ENCODE data around the gene PPEF1. TPM values are rescaled to one million over a fixed set of nuclear protein-coding genes. Genes with fewer than 3 reads are reported as not detected.

Gene PPEF1
- total RNA-seq: 1.3 TPM
- 1 to 10 TPM in 1 of 8 donors, under 1 TPM in 7; 0.28 to 1.2 (median 0.64) TPM for polyA plus RNA-seq (ENCODE audit: insufficient read depth in 1 of 8, insufficient read length in 8 of 8, low replicate concordance in 1 of 8)
- long read RNA-seq, donor 1: 0 reads
- long read RNA-seq, donor 2: 0 reads
- long read RNA-seq, donor 3: 0 reads
- long read RNA-seq, donor 4: 0 reads
- long read RNA-seq, donor 5: 0 reads
- long read RNA-seq, donor 6: 0 reads
- long read RNA-seq, donor 7: 0 reads
- long read RNA-seq, donor 8: 0 reads
- long read RNA-seq, donor 9: 0 reads
- long read RNA-seq, donor 10: 0 reads
- long read RNA-seq, donor 11: 0 reads

- peaks cover 4% of the 10 kb centered on the region for H3K27me3 ChIP-seq (ENCODE audit: control insufficient read depth, insufficient read depth, low read length)
- H3K27ac ChIP-seq (ENCODE audit: low read length): no peak within 1 kb of the TSS
- no peaks in the 10 kb centered on the region for H3K36me3 ChIP-seq (ENCODE audit: control insufficient read depth, insufficient read depth, low read length)
- DNase-seq: peak; percentile 54
- no CpG with 5 or more reads among the region's 8 CpGs for WGBS (ENCODE audit: insufficient coverage)
- H3K9me3 ChIP-seq (replicated peaks; ENCODE audit: control insufficient read depth, low read depth, low read length): no peaks in the 10 kb centered on the region
- H3K4me1 ChIP-seq (ENCODE audit: control insufficient read depth, insufficient read depth, low read length): no peaks in the 10 kb centered on the region
- H3K4me3 ChIP-seq (ENCODE audit: low read length): no peak within 1 kb of the TSS
Observed at GRCh38 chrX:18707426-18708049, at the start of gene PPEF1. TSS of gene PPEF1 (plus strand) at chrX:18707645. CDS start at chrX:18707781, 136 bp downstream.

GRCh38 chrX:18661273-18661672 is 46.2 kb upstream of the PPEF1 start:
- DNase-seq: no peak
- Histone ChIP-seq H3K27me3 (ENCODE audit: control insufficient read depth, insufficient read depth, low read length) (peaks cover 6% of the 10 kb centered on the region), H3K4me1 (ENCODE audit: control insufficient read depth, insufficient read depth, low read length) (no peaks in the 10 kb centered on the region), H3K27ac (ENCODE audit: low read length) (no peak overlapping the region), H3K36me3 (ENCODE audit: control insufficient read depth, insufficient read depth, low read length) (no peaks in the 10 kb centered on the region), H3K4me3 (ENCODE audit: low read length) (no peak overlapping the region), H3K9me3 (replicated peaks; ENCODE audit: control insufficient read depth, low read depth, low read length) (no peaks in the 10 kb centered on the region)
- WGBS (ENCODE audit: insufficient coverage): 67% methylated on average over 12 of the region's 12 CpGs

GRCh38 chrX:18664947-18665346 is 42.5 kb upstream of the PPEF1 start:
- Histone ChIP-seq H3K27me3 (ENCODE audit: control insufficient read depth, insufficient read depth, low read length) (peaks cover 2% of the 10 kb centered on the region), H3K9me3 (replicated peaks; ENCODE audit: control insufficient read depth, low read depth, low read length) (no peaks in the 10 kb centered on the region)
- 45% methylated on average over 3 of the region's 8 CpGs for WGBS (ENCODE audit: insufficient coverage)

GRCh38 chrX:18666614-18667013 is 40.8 kb upstream of the PPEF1 start:
- Histone ChIP-seq H3K4me3 (ENCODE audit: low read length) (no peak overlapping the region), H3K9me3 (replicated peaks; ENCODE audit: control insufficient read depth, low read depth, low read length) (no peaks in the 10 kb centered on the region), H3K27me3 (ENCODE audit: control insufficient read depth, insufficient read depth, low read length) (peaks cover 2% of the 10 kb centered on the region), H3K4me1 (ENCODE audit: control insufficient read depth, insufficient read depth, low read length) (no peaks in the 10 kb centered on the region), H3K27ac (ENCODE audit: low read length) (no peak overlapping the region), H3K36me3 (ENCODE audit: control insufficient read depth, insufficient read depth, low read length) (no peaks in the 10 kb centered on the region)
- peak; percentile 25 for DNase-seq
- WGBS (ENCODE audit: insufficient coverage): 74% methylated on average over 12 of the region's 15 CpGs

More at GRCh38 chrX:18664947-18665346, 42.5 kb upstream of the PPEF1 start:
- Histone ChIP-seq H3K4me1 (ENCODE audit: control insufficient read depth, insufficient read depth, low read length) (no peaks in the 10 kb centered on the region), H3K27ac (ENCODE audit: low read length) (no peak overlapping the region), H3K36me3 (ENCODE audit: control insufficient read depth, insufficient read depth, low read length) (no peaks in the 10 kb centered on the region), H3K4me3 (ENCODE audit: low read length) (no peak overlapping the region)
- no peak for DNase-seq

GRCh38 chrX:18668071-18668835 is 39.2 kb upstream of the PPEF1 start:
- no peak overlapping the region for H3K4me3 ChIP-seq (ENCODE audit: low read length)
- H3K27me3 ChIP-seq (ENCODE audit: control insufficient read depth, insufficient read depth, low read length): peaks cover 2% of the 10 kb centered on the region
- WGBS (ENCODE audit: insufficient coverage): 95% methylated on average over 4 of the region's 15 CpGs
- no peaks in the 10 kb centered on the region for H3K4me1 ChIP-seq (ENCODE audit: control insufficient read depth, insufficient read depth, low read length)
- H3K36me3 ChIP-seq (ENCODE audit: control insufficient read depth, insufficient read depth, low read length): no peaks in the 10 kb centered on the region
- no peak overlapping the region for H3K27ac ChIP-seq (ENCODE audit: low read length)
- H3K9me3 ChIP-seq (replicated peaks; ENCODE audit: control insufficient read depth, low read depth, low read length): no peaks in the 10 kb centered on the region
- DNase-seq: no peak

- Histone ChIP-seq H3K27ac (ENCODE audit: low read length) (no peak within 1 kb of the TSS), H3K27me3 (ENCODE audit: control insufficient read depth, insufficient read depth, low read length) (peaks cover 17% of the 10 kb centered on the region), H3K4me3 (ENCODE audit: low read length) (no peak within 1 kb of the TSS), H3K9me3 (replicated peaks; ENCODE audit: control insufficient read depth, low read depth, low read length) (no peaks in the 10 kb centered on the region), H3K4me1 (ENCODE audit: control insufficient read depth, insufficient read depth, low read length) (peaks cover 4% of the 10 kb centered on the region), H3K36me3 (ENCODE audit: control insufficient read depth, insufficient read depth, low read length) (no peaks in the 10 kb centered on the region)
- WGBS (ENCODE audit: insufficient coverage): 94% methylated on average over 3 of the region's 10 CpGs
- no peak for DNase-seq
Observed at GRCh38 chrX:18672008-18672407, 35.4 kb upstream of the PPEF1 start, which contains the start of gene RS1. TSS of gene RS1 (minus strand) at chrX:18672108. CDS start at chrX:18672068, 40 bp downstream.

GRCh38 chrX:18674417-18674787 is 33.0 kb upstream of the PPEF1 start:
- peaks cover 4% of the 10 kb centered on the region for H3K4me1 ChIP-seq (ENCODE audit: control insufficient read depth, insufficient read depth, low read length)
- H3K4me3 ChIP-seq (ENCODE audit: low read length): peak overlapping the region; percentile 71
- H3K27ac ChIP-seq (ENCODE audit: low read length): peak overlapping the region; percentile 69
- H3K9me3 ChIP-seq (replicated peaks; ENCODE audit: control insufficient read depth, low read depth, low read length): no peaks in the 10 kb centered on the region
- DNase-seq: no peak
- H3K36me3 ChIP-seq (ENCODE audit: control insufficient read depth, insufficient read depth, low read length): no peaks in the 10 kb centered on the region
- peaks cover 17% of the 10 kb centered on the region for H3K27me3 ChIP-seq (ENCODE audit: control insufficient read depth, insufficient read depth, low read length)
- no CpG with 5 or more reads among the region's 19 CpGs for WGBS (ENCODE audit: insufficient coverage)

- H3K4me3 ChIP-seq (ENCODE audit: low read length): peak overlapping the region; percentile 71
- peaks cover 4% of the 10 kb centered on the region for H3K4me1 ChIP-seq (ENCODE audit: control insufficient read depth, insufficient read depth, low read length)
- H3K27ac ChIP-seq (ENCODE audit: low read length): peak overlapping the region; percentile 80
- H3K27me3 ChIP-seq (ENCODE audit: control insufficient read depth, insufficient read depth, low read length): peaks cover 15% of the 10 kb centered on the region
- 22% methylated on average over 54 of the region's 74 CpGs for WGBS (ENCODE audit: insufficient coverage)
- no peaks in the 10 kb centered on the region for H3K9me3 ChIP-seq (replicated peaks; ENCODE audit: control insufficient read depth, low read depth, low read length)
- H3K36me3 ChIP-seq (ENCODE audit: control insufficient read depth, insufficient read depth, low read length): no peaks in the 10 kb centered on the region
- peak; percentile 90 for DNase-seq
Observed at GRCh38 chrX:18674788-18675735, 32.4 kb upstream of the PPEF1 start.

GRCh38 chrX:18676050-18676449 is 31.4 kb upstream of the PPEF1 start:
- no peaks in the 10 kb centered on the region for H3K36me3 ChIP-seq (ENCODE audit: control insufficient read depth, insufficient read depth, low read length)
- 53% methylated on average over 3 of the region's 10 CpGs for WGBS (ENCODE audit: insufficient coverage)
- H3K27me3 ChIP-seq (ENCODE audit: control insufficient read depth, insufficient read depth, low read length): peaks cover 15% of the 10 kb centered on the region
- H3K4me3 ChIP-seq (ENCODE audit: low read length): no peak overlapping the region
- peaks cover 4% of the 10 kb centered on the region for H3K4me1 ChIP-seq (ENCODE audit: control insufficient read depth, insufficient read depth, low read length)
- DNase-seq: no peak
- H3K9me3 ChIP-seq (replicated peaks; ENCODE audit: control insufficient read depth, low read depth, low read length): no peaks in the 10 kb centered on the region
- H3K27ac ChIP-seq (ENCODE audit: low read length): no peak overlapping the region
